Measurements from ENCODE around the gene SOD3.

SOD3 gene

GRCh38 chr4:24810871-24811631 lies 15.7 kb downstream of the SOD3 start:
- peaks cover 6 to 12% of the 10 kb centered on the region in 2 donors for H3K9me3 Mint-ChIP-seq
- H3K36me3 Mint-ChIP-seq (ENCODE audit: insufficient read depth) = no peaks in the 10 kb centered on the region
- H3K4me3 Mint-ChIP-seq = no peak overlapping the region
- no peak overlapping the region for H3K27ac Mint-ChIP-seq
- H3K27me3 Mint-ChIP-seq = peaks cover 6 to 14% of the 10 kb centered on the region in 2 donors
- peaks cover 0 to 1% of the 10 kb centered on the region in 2 donors for H3K4me1 Mint-ChIP-seq (ENCODE audit: low read depth in 2 of 2)
- DNase-seq (no peak), ATAC-seq (replicated peaks) (no peak)

- Mint-ChIP-seq H3K4me3 (no peak overlapping the region), H3K36me3 (ENCODE audit: insufficient read depth) (peaks cover 4% of the 10 kb centered on the region), H3K9me3 (peaks cover 6 to 12% of the 10 kb centered on the region in 2 donors), H3K27ac (no peak overlapping the region), H3K27me3 (peaks cover 0 to 14% of the 10 kb centered on the region in 2 donors), H3K4me1 (ENCODE audit: low read depth in 2 of 2) (no peaks in the 10 kb centered on the region)
- no peak for DNase-seq
- ATAC-seq (replicated peaks) = no peak
Observed at GRCh38 chr4:24813732-24814131, 18.4 kb downstream of the SOD3 start.

GRCh38 chr4:24816797-24817196 lies 21.4 kb downstream of the SOD3 start:
- no peak overlapping the region for H3K27ac Mint-ChIP-seq
- H3K4me3 Mint-ChIP-seq = no peak overlapping the region
- ATAC-seq (replicated peaks) = no peak
- peaks cover 0 to 9% of the 10 kb centered on the region in 2 donors for H3K27me3 Mint-ChIP-seq
- DNase-seq = no peak
- H3K9me3 Mint-ChIP-seq = peaks cover 7 to 10% of the 10 kb centered on the region in 2 donors
- H3K4me1 Mint-ChIP-seq (ENCODE audit: low read depth in 2 of 2) = no peaks in the 10 kb centered on the region
- H3K36me3 Mint-ChIP-seq (ENCODE audit: insufficient read depth) = peaks cover 4% of the 10 kb centered on the region

GRCh38 chr4:24820541-24820940 lies 25.2 kb downstream of the SOD3 start:
- Mint-ChIP-seq H3K36me3 (ENCODE audit: insufficient read depth) (peaks cover 4% of the 10 kb centered on the region), H3K27me3 (no peaks in the 10 kb centered on the region), H3K4me3 (no peak overlapping the region)

GRCh38 chr4:24824720-24825119 lies 29.3 kb downstream of the SOD3 start:
- H3K4me1 Mint-ChIP-seq (ENCODE audit: low read depth in 2 of 2) = no peaks in the 10 kb centered on the region
- no peak overlapping the region for H3K4me3 Mint-ChIP-seq
- DNase-seq = no peak
- no peak overlapping the region for H3K27ac Mint-ChIP-seq
- peaks cover 0 to 1% of the 10 kb centered on the region in 2 donors for H3K9me3 Mint-ChIP-seq
- H3K36me3 Mint-ChIP-seq (ENCODE audit: insufficient read depth) = no peaks in the 10 kb centered on the region
- H3K27me3 Mint-ChIP-seq = peaks cover 7 to 11% of the 10 kb centered on the region in 2 donors
- ATAC-seq (replicated peaks) = no peak

More at GRCh38 chr4:24820541-24820940, 25.2 kb downstream of the SOD3 start:
- no peaks in the 10 kb centered on the region for H3K4me1 Mint-ChIP-seq (ENCODE audit: low read depth in 2 of 2)
- DNase-seq (no peak), ATAC-seq (replicated peaks) (no peak)
- H3K27ac Mint-ChIP-seq = no peak overlapping the region
- H3K9me3 Mint-ChIP-seq = peaks cover 0 to 1% of the 10 kb centered on the region in 2 donors

GRCh38 chr4:24831637-24832036 lies 36.3 kb downstream of the SOD3 start:
- Mint-ChIP-seq H3K4me3 (no peak overlapping the region), H3K27ac (no peak overlapping the region), H3K4me1 (ENCODE audit: low read depth in 2 of 2) (no peaks in the 10 kb centered on the region), H3K27me3 (peaks cover 7 to 11% of the 10 kb centered on the region in 2 donors), H3K9me3 (no peaks in the 10 kb centered on the region), H3K36me3 (ENCODE audit: insufficient read depth) (no peaks in the 10 kb centered on the region)
- ATAC-seq (replicated peaks) (no peak), DNase-seq (no peak)

- no peak overlapping the region for H3K4me3 Mint-ChIP-seq
- H3K36me3 Mint-ChIP-seq (ENCODE audit: insufficient read depth) = no peaks in the 10 kb centered on the region
- ATAC-seq (replicated peaks) (no peak), DNase-seq (no peak)
- no peaks in the 10 kb centered on the region for H3K27me3 Mint-ChIP-seq
- no peak overlapping the region for H3K27ac Mint-ChIP-seq
- H3K4me1 Mint-ChIP-seq (ENCODE audit: low read depth in 2 of 2) = no peaks in the 10 kb centered on the region
- no peaks in the 10 kb centered on the region for H3K9me3 Mint-ChIP-seq
Observed at GRCh38 chr4:24835696-24836095, 40.3 kb downstream of the SOD3 start.

GRCh38 chr4:24836661-24837242 lies 41.4 kb downstream of the SOD3 start:
- H3K27ac Mint-ChIP-seq = no peak overlapping the region
- no peak for DNase-seq
- no peaks in the 10 kb centered on the region for H3K4me1 Mint-ChIP-seq (ENCODE audit: low read depth in 2 of 2)
- no peaks in the 10 kb centered on the region for H3K36me3 Mint-ChIP-seq (ENCODE audit: insufficient read depth)
- no peaks in the 10 kb centered on the region for H3K27me3 Mint-ChIP-seq
- no peak overlapping the region for H3K4me3 Mint-ChIP-seq
- H3K9me3 Mint-ChIP-seq = no peaks in the 10 kb centered on the region
- no peak for ATAC-seq (replicated peaks)

- H3K9me3 Mint-ChIP-seq = no peaks in the 10 kb centered on the region
- no peaks in the 10 kb centered on the region for H3K27me3 Mint-ChIP-seq
- H3K4me1 Mint-ChIP-seq (ENCODE audit: low read depth in 2 of 2) = no peaks in the 10 kb centered on the region
- H3K36me3 Mint-ChIP-seq (ENCODE audit: insufficient read depth) = no peaks in the 10 kb centered on the region
- no peak for DNase-seq
- no peak overlapping the region for H3K27ac Mint-ChIP-seq
- no peak overlapping the region for H3K4me3 Mint-ChIP-seq
- no peak for ATAC-seq (replicated peaks)
Observed at GRCh38 chr4:24837336-24837735, 42.0 kb downstream of the SOD3 start.

GRCh38 chr4:24837781-24838180 lies 42.4 kb downstream of the SOD3 start:
- no peaks in the 10 kb centered on the region for H3K4me1 Mint-ChIP-seq (ENCODE audit: low read depth in 2 of 2)
- H3K27me3 Mint-ChIP-seq = no peaks in the 10 kb centered on the region
- H3K4me3 Mint-ChIP-seq = no peak overlapping the region
- no peaks in the 10 kb centered on the region for H3K36me3 Mint-ChIP-seq (ENCODE audit: insufficient read depth)
- no peak overlapping the region for H3K27ac Mint-ChIP-seq
- no peak for DNase-seq
- no peaks in the 10 kb centered on the region for H3K9me3 Mint-ChIP-seq
- no peak for ATAC-seq (replicated peaks)

- DNase-seq (no peak), ATAC-seq (replicated peaks) (no peak)
- no peaks in the 10 kb centered on the region for H3K36me3 Mint-ChIP-seq (ENCODE audit: insufficient read depth)
- H3K4me3 Mint-ChIP-seq = no peak overlapping the region
- no peaks in the 10 kb centered on the region for H3K4me1 Mint-ChIP-seq (ENCODE audit: low read depth in 2 of 2)
- no peak overlapping the region for H3K27ac Mint-ChIP-seq
- H3K27me3 Mint-ChIP-seq = no peaks in the 10 kb centered on the region
- H3K9me3 Mint-ChIP-seq = no peaks in the 10 kb centered on the region
Observed at GRCh38 chr4:24840362-24840761, 45.0 kb downstream of the SOD3 start.

GRCh38 chr4:24840826-24841543 lies 45.6 kb downstream of the SOD3 start:
- no peaks in the 10 kb centered on the region for H3K9me3 Mint-ChIP-seq
- no peak overlapping the region for H3K27ac Mint-ChIP-seq
- H3K4me3 Mint-ChIP-seq = no peak overlapping the region
- ATAC-seq (replicated peaks) (no peak), DNase-seq (no peak)
- H3K4me1 Mint-ChIP-seq (ENCODE audit: low read depth in 2 of 2) = no peaks in the 10 kb centered on the region
- H3K36me3 Mint-ChIP-seq (ENCODE audit: insufficient read depth) = no peaks in the 10 kb centered on the region
- no peaks in the 10 kb centered on the region for H3K27me3 Mint-ChIP-seq

- Mint-ChIP-seq H3K4me3 (no peak overlapping the region), H3K27ac (no peak overlapping the region), H3K27me3 (no peaks in the 10 kb centered on the region), H3K4me1 (ENCODE audit: low read depth in 2 of 2) (no peaks in the 10 kb centered on the region), H3K36me3 (ENCODE audit: insufficient read depth) (no peaks in the 10 kb centered on the region), H3K9me3 (no peaks in the 10 kb centered on the region)
- ATAC-seq (replicated peaks) = no peak
- no peak for DNase-seq
Observed at GRCh38 chr4:24842356-24842755, 47.0 kb downstream of the SOD3 start.

- no peaks in the 10 kb centered on the region for H3K36me3 Mint-ChIP-seq (ENCODE audit: insufficient read depth)
- no peaks in the 10 kb centered on the region for H3K9me3 Mint-ChIP-seq
- DNase-seq = no peak
- no peak overlapping the region for H3K4me3 Mint-ChIP-seq
- no peak for ATAC-seq (replicated peaks)
- H3K27me3 Mint-ChIP-seq = no peaks in the 10 kb centered on the region
- no peaks in the 10 kb centered on the region for H3K4me1 Mint-ChIP-seq (ENCODE audit: low read depth in 2 of 2)
- no peak overlapping the region for H3K27ac Mint-ChIP-seq
Observed at GRCh38 chr4:24843096-24843495, 47.7 kb downstream of the SOD3 start.
